ENCODE data around the gene KIF5B. TPM values are rescaled to one million over a fixed set of nuclear protein-coding genes. Genes with fewer than 3 reads are reported as not detected.
"Not testable (repeated sequence)": the region's sequence is repeated elsewhere in the genome, so short reads cannot be mapped to it uniquely, and the experiment has no call there.

The KIF5B gene
- total and polyA plus RNA-seq, 10 of the 15 experiments (the other 5 are each of a cell fraction or from before 2014, with no cell fraction given): 14.7 to 47.4 (median 33.1) TPM

DNA sequence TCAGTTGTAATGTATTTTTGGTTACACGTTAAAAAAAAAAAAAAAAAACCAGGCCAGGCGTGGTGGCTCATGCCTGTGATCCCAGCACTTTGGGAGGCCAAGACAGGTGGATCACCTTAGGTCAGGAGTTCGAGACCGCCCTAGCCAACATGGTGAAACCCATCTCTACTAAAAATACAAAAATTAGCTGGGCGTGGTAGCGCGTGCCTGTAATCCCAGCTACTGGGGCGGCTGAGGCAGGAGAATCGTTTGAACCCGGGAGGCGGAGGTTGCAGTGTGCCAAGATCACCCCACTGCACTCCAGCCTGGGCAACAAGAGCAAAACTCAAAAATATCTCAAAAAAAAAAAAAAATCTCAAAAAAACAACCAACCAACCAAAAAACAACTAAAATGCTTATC, 2.8 kb downstream of the KIF5B start:
- H3K4me1 ChIP-seq (ENCODE audit: control insufficient read depth, insufficient read depth, low read length); RAD21 ChIA-PET (ENCODE audit: unreplicated experiment); H4K20me1 ChIP-seq (ENCODE audit: control insufficient read depth, insufficient read depth); DNase-seq (ENCODE audit: low read depth, low spot score); FAIRE-seq; H3K36me3 ChIP-seq (ENCODE audit: control insufficient read depth in 2 of 2, insufficient read depth in 2 of 2, low read length in 1 of 2); H2AFZ ChIP-seq (ENCODE audit: control insufficient read depth, low read depth, low read length); H3K9me3 ChIP-seq (replicated peaks; ENCODE audit: control insufficient read depth, insufficient read depth, low read length); BruUV-seq (replicated peaks); ATAC-seq; H3K9ac ChIP-seq (ENCODE audit: control insufficient read depth, insufficient read depth, low read length); H3K27me3 ChIP-seq (replicated peaks in 1 of 2; ENCODE audit: control insufficient read depth in 2 of 2, insufficient read depth in 2 of 2, low read length in 1 of 2); H3K27ac ChIP-seq (ENCODE audit: control insufficient read depth, insufficient read depth): not testable (repeated sequence)
- CTCF ChIA-PET: interaction anchor here (1.2 to 2.1 kb wide), 3 partner anchors 10 to 295 kb away, joined by 3 to 9 read pairs (median 4); no protein-coding TSS in a partner anchor
- peaks cover 78% of the 10 kb centered on the region for H3K79me2 ChIP-seq (ENCODE audit: control insufficient read depth, insufficient read depth, low read length)
- H3K4me3 ChIP-seq: peak overlapping the region; percentile 83
- TF ChIP-seq, protein P1, sequence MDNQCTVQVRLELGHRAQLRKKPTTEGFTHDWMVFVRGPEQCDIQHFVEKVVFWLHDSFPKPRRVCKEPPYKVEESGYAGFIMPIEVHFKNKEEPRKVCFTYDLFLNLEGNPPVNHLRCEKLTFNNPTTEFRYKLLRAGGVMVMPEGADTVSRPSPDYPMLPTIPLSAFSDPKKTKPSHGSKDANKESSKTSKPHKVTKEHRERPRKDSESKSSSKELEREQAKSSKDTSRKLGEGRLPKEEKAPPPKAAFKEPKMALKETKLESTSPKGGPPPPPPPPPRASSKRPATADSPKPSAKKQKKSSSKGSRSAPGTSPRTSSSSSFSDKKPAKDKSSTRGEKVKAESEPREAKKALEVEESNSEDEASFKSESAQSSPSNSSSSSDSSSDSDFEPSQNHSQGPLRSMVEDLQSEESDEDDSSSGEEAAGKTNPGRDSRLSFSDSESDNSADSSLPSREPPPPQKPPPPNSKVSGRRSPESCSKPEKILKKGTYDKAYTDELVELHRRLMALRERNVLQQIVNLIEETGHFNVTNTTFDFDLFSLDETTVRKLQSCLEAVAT (IDR thresholded peaks at IDR 0.05): peak; percentile 96
- TF ChIP-seq NBN (IDR thresholded peaks at IDR 0.05): 0 out of 2 replicates have a peak, but pooled peaks have one; percentile 22
- in situ Hi-C loops (cut with MboI) (loop anchor here (10.0 kb wide), 2 partner anchors 291 to 321 kb away; partner anchors contain the start of gene EPC1), intact Hi-C loops (cut with micrococcal nuclease; ENCODE audit: unreplicated experiment) (loop anchor here (10.0 kb wide), 1 partner anchor 291 kb away; the partner anchor contains the start of gene EPC1)
- SMC1A ChIA-PET (ENCODE audit: uncharacterized antibody, unreplicated experiment): interaction anchor here (1.4 to 2.7 kb wide), 3 partner anchors 9 to 146 kb away, joined by 3 to 9 read pairs (median 4); no protein-coding TSS in a partner anchor
- H3K4me2 ChIP-seq (ENCODE audit: control insufficient read depth, insufficient read depth): peak overlapping the region; percentile 82
- POLR2A ChIA-PET: interaction anchor here (0.6 to 1.2 kb wide), 2 partner anchors 12 to 15 kb away, joined by 3 to 10 read pairs; no protein-coding TSS in a partner anchor
- WGBS (ENCODE audit: insufficient coverage, insufficient replicate concordance, low lambda C conversion rate, missing lambda C conversion rate): 91% methylated on average over 10 of the region's 11 CpGs

DNA sequence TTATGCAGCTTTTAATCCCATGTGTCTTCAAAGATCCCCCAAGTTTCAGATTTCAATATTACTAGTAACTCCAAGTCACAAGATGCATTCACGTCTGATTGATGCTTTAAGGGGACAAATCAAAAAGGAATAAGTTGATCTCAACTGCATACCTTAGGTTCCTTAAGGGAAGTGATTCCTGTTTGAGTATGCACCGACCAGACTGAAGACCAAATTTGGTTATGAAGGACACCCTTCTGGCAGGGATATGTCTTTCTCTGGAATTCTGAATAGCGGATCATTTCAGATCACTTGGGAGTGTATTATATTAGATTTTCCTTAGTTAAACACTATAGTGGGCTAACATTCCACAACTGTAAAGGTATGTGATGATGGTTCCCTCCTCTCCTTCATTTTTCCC, 4.3 kb downstream of the KIF5B start:
- ChIA-PET POLR2A (no interaction called here), CTCF (interaction anchor here (0.8 to 1.2 kb wide), 2 partner anchors 18 to 190 kb away, joined by 4 read pairs; no protein-coding TSS in a partner anchor), SMC1A (ENCODE audit: uncharacterized antibody, unreplicated experiment) (interaction anchor here (0.5 to 2.7 kb wide), 2 partner anchors 8 to 189 kb away, joined by 3 to 9 read pairs; no protein-coding TSS in a partner anchor), RAD21 (ENCODE audit: unreplicated experiment) (interaction anchor here (0.6 kb wide), 1 partner anchor 164 kb away, joined by 3 read pairs; no protein-coding TSS in a partner anchor)
- no peak for ATAC-seq
- Histone ChIP-seq H3K4me1 (ENCODE audit: control insufficient read depth, insufficient read depth, low read length) (peaks cover 7% of the 10 kb centered on the region), H4K20me1 (ENCODE audit: control insufficient read depth, insufficient read depth) (no peaks in the 10 kb centered on the region; the same call in 1 of the 2 replicates), H3K9ac (ENCODE audit: control insufficient read depth, insufficient read depth, low read length) (no peak overlapping the region), H3K9me3 (replicated peaks; ENCODE audit: control insufficient read depth, insufficient read depth, low read length) (no peaks in the 10 kb centered on the region; the same call in 2 of the 3 replicates), H3K79me2 (ENCODE audit: control insufficient read depth, insufficient read depth, low read length) (peaks cover 88% of the 10 kb centered on the region), H3K4me2 (ENCODE audit: control insufficient read depth, insufficient read depth) (peak overlapping the region; percentile 82), H3K4me3 (peak overlapping the region; percentile 26; the same call in 1 of the 2 replicates), H2AFZ (ENCODE audit: control insufficient read depth, low read depth, low read length) (no peak overlapping the region), H3K27me3 (replicated peaks in 1 of 2; ENCODE audit: control insufficient read depth in 2 of 2, insufficient read depth in 2 of 2, low read length in 1 of 2) (no peaks in the 10 kb centered on the region), H3K27ac (ENCODE audit: control insufficient read depth, insufficient read depth) (peak overlapping the region; percentile 28; the same call in 1 of the 2 replicates), H3K36me3 (ENCODE audit: control insufficient read depth in 2 of 2, insufficient read depth in 2 of 2, low read length in 1 of 2) (no peaks in the 10 kb centered on the region; a peak in 1 of 4 replicates)
- BruUV-seq (replicated peaks): TSS peak; percentile 10
- in situ Hi-C loops (cut with MboI): loop anchor here (10.0 kb wide), 2 partner anchors 293 to 323 kb away; partner anchors contain the start of gene EPC1
- TF ChIP-seq, protein P2, sequence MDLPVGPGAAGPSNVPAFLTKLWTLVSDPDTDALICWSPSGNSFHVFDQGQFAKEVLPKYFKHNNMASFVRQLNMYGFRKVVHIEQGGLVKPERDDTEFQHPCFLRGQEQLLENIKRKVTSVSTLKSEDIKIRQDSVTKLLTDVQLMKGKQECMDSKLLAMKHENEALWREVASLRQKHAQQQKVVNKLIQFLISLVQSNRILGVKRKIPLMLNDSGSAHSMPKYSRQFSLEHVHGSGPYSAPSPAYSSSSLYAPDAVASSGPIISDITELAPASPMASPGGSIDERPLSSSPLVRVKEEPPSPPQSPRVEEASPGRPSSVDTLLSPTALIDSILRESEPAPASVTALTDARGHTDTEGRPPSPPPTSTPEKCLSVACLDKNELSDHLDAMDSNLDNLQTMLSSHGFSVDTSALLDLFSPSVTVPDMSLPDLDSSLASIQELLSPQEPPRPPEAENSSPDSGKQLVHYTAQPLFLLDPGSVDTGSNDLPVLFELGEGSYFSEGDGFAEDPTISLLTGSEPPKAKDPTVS (IDR thresholded peaks at IDR 0.05; ENCODE audit: low read depth, low read length): no peak
- no peak for TF ChIP-seq CHD4 (IDR thresholded peaks at IDR 0.05)
- TF ChIP-seq, protein P3, sequence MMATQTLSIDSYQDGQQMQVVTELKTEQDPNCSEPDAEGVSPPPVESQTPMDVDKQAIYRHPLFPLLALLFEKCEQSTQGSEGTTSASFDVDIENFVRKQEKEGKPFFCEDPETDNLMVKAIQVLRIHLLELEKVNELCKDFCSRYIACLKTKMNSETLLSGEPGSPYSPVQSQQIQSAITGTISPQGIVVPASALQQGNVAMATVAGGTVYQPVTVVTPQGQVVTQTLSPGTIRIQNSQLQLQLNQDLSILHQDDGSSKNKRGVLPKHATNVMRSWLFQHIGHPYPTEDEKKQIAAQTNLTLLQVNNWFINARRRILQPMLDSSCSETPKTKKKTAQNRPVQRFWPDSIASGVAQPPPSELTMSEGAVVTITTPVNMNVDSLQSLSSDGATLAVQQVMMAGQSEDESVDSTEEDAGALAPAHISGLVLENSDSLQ (IDR thresholded peaks at IDR 0.05): peak; percentile 55; the same call in 1 of the 2 replicates
- intact Hi-C loops (cut with micrococcal nuclease; ENCODE audit: unreplicated experiment): loop anchor here (10.0 kb wide), 1 partner anchor 293 kb away; the partner anchor contains the start of gene EPC1
- 36% methylated on average over 3 of the region's 3 CpGs for WGBS (ENCODE audit: insufficient coverage, insufficient replicate concordance, low lambda C conversion rate, missing lambda C conversion rate)
- no peak for FAIRE-seq
- DNase-seq (ENCODE audit: low read depth, low spot score): no peak

All from GM12878 (cell line).